HEK293 (cell line): Measurements from ENCODE around the gene NAT8L.

ENCODE experiments used
- CTCF ChIA-PET: fragments of 350-600 bp; formaldehyde crosslinking; extraction: SDS; loops from one replicate; lab custom pipeline; 2021; ENCODE audit warnings: antibody characterized with exemption; lab: Yijun Ruan, JAX
- POLR2A ChIA-PET: fragments of 300-600 bp; formaldehyde crosslinking; extraction: SDS; loops from one replicate; lab custom pipeline; 2020; ENCODE audit warnings: antibody characterized with exemption, inconsistent platforms; lab: Yijun Ruan, JAX
- H3K27ac ChIP-seq: fragments of 200-500 bp; sonication (Bioruptor generic); 2 replicates; pipeline ENCODE4 v1.5.1; 2014; ENCODE audit warnings: low read depth, low read length, control low read depth, inconsistent platforms; ENCODE audit errors: extremely low read depth
- H3K36me3 ChIP-seq, 2 experiments: fragments of 200-500 bp in 1 of 2; sonication (Bioruptor generic) in 1 of 2; 1 replicate in 1 of 2; 2 replicates in 1 of 2; pipeline ENCODE4 v1.5.1; 2014 to 2017; ENCODE audit warnings: inconsistent platforms in 2 of 2, low read length in 2 of 2; ENCODE audit not compliant: control insufficient read depth in 2 of 2, insufficient read depth in 1 of 2
- H3K4me1 ChIP-seq: fragments of 200-500 bp; sonication (Bioruptor generic); 2 replicates; pipeline ENCODE4 v1.5.1; 2014; ENCODE audit warnings: mild to moderate bottlenecking, low read length, inconsistent platforms; ENCODE audit not compliant: control insufficient read depth, insufficient read depth
- H3K4me3 ChIP-seq: 2 replicates; pipeline ENCODE4 v1.5.1; 2011; ENCODE audit warnings: low read depth, mild to moderate bottlenecking, control low read depth, low read length, moderate library complexity
- H3K9me3 ChIP-seq: fragments of 200-500 bp; sonication (Bioruptor generic); 2 replicates; pipeline ENCODE4 v1.5.1; 2014; ENCODE audit warnings: low read depth, low read length, inconsistent platforms; ENCODE audit not compliant: control insufficient read depth, insufficient read depth
- EGR2 ChIP-seq: fragments of 450-650 bp; formaldehyde crosslinking; IDR thresholded peaks from 2 replicates; pipeline ENCODE4 v1.5.1; 2016; ENCODE audit warnings: low read depth, missing biosample characterization, missing genetic modification characterization
- HIC1 ChIP-seq: fragments of 450-650 bp; formaldehyde crosslinking; IDR thresholded peaks from 2 replicates; pipeline ENCODE4 v1.5.1; 2016; ENCODE audit warnings: missing biosample characterization, missing genetic modification characterization
- IKZF3 ChIP-seq: fragments of 450-650 bp; IDR thresholded peaks from 2 replicates; pipeline ENCODE4 v1.5.0; 2018; ENCODE audit warnings: missing biosample characterization, mild to moderate bottlenecking, missing genetic modification characterization, moderate library complexity
- MYNN ChIP-seq: fragments of 450-650 bp; formaldehyde crosslinking; IDR thresholded peaks from 2 replicates; pipeline ENCODE4 v1.5.1; 2016; ENCODE audit warnings: missing biosample characterization, missing genetic modification characterization, borderline replicate concordance
- PATZ1 ChIP-seq: fragments of 450-650 bp; formaldehyde crosslinking; IDR thresholded peaks from 2 replicates; pipeline ENCODE4 v1.5.1; 2016; ENCODE audit warnings: missing biosample characterization, missing genetic modification characterization
- WT1 ChIP-seq: fragments of 450-650 bp; formaldehyde crosslinking; IDR thresholded peaks from 2 replicates; pipeline ENCODE4 v1.5.1; 2016; ENCODE audit warnings: missing biosample characterization, missing genetic modification characterization
- ZNF10 ChIP-seq: fragments of 450-650 bp; formaldehyde crosslinking; IDR thresholded peaks from 2 replicates; pipeline ENCODE4 v1.5.1; 2017; ENCODE audit warnings: missing biosample characterization, missing genetic modification characterization
- ZNF214 ChIP-seq: fragments of 450-650 bp; formaldehyde crosslinking; IDR thresholded peaks from 2 replicates; pipeline ENCODE4 v1.5.1; 2017; ENCODE audit warnings: missing biosample characterization, mild to moderate bottlenecking, missing genetic modification characterization, borderline replicate concordance
- ZNF280C ChIP-seq: fragments of 450-650 bp; formaldehyde crosslinking; IDR thresholded peaks from 2 replicates; pipeline ENCODE4 v1.5.1; 2016; ENCODE audit warnings: missing biosample characterization, missing genetic modification characterization
- ZNF302 ChIP-seq: fragments of 450-650 bp; formaldehyde crosslinking; IDR thresholded peaks from 2 replicates; pipeline ENCODE4 v1.5.1; 2016; ENCODE audit warnings: missing biosample characterization, missing genetic modification characterization, low read depth
- ZNF366 ChIP-seq: fragments of 450-650 bp; formaldehyde crosslinking; conservative IDR thresholded peaks from 2 replicates; pipeline ENCODE4 v1.5.1; 2016; ENCODE audit warnings: missing biosample characterization, missing genetic modification characterization
- ZNF426 ChIP-seq: fragments of 450-650 bp; formaldehyde crosslinking; IDR thresholded peaks from 2 replicates; pipeline ENCODE4 v1.5.1; 2017; ENCODE audit warnings: missing biosample characterization, missing genetic modification characterization, mild to moderate bottlenecking, inconsistent platforms, moderate library complexity
- ZNF514 ChIP-seq: fragments of 450-650 bp; formaldehyde crosslinking; IDR thresholded peaks from 2 replicates; pipeline ENCODE4 v1.5.1; 2016; ENCODE audit warnings: missing biosample characterization, missing genetic modification characterization
- ZNF645 ChIP-seq: fragments of 450-650 bp; formaldehyde crosslinking; IDR thresholded peaks from 2 replicates; pipeline ENCODE4; 2016; ENCODE audit warnings: missing biosample characterization, missing genetic modification characterization
- ZNF76 ChIP-seq: fragments of 450-650 bp; formaldehyde crosslinking; IDR thresholded peaks from 2 replicates; pipeline ENCODE4; 2016; ENCODE audit warnings: low read depth, missing biosample characterization, missing genetic modification characterization, borderline replicate concordance
- ZSCAN23 ChIP-seq: fragments of 450-650 bp; formaldehyde crosslinking; IDR thresholded peaks from 2 replicates; pipeline ENCODE4 v1.5.1; 2016; ENCODE audit warnings: missing biosample characterization, missing genetic modification characterization

The NAT8L gene

GRCh38 chr4:2092669-2093053 lies 33.5 kb downstream of the NAT8L start:
- Histone ChIP-seq H3K4me1 (no peaks in the 10 kb centered on the region), H3K4me3 (no peak overlapping the region), H3K36me3 (peaks cover 0 to 8% of the 10 kb centered on the region in 2 experiments; a peak in 1 of 3 replicates), H3K27ac (no peak overlapping the region), H3K9me3 (no peaks in the 10 kb centered on the region)
- TF ChIP-seq ZNF366 (tag by site-specific recombination) = no peak
- TF ChIP-seq PATZ1 (tag by site-specific recombination) = no peak
- POLR2A ChIA-PET = no interaction called here
- CTCF ChIA-PET = no interaction called here

- Histone ChIP-seq H3K4me3 (no peak overlapping the region), H3K4me1 (no peaks in the 10 kb centered on the region), H3K27ac (no peak overlapping the region), H3K9me3 (no peaks in the 10 kb centered on the region), H3K36me3 (peaks cover 0 to 8% of the 10 kb centered on the region in 2 experiments; a peak in 1 of 3 replicates)
- TF ChIP-seq IKZF3 (tag by site-specific recombination) (no peak), WT1 (tag by site-specific recombination) (no peak), ZNF76 (tag by site-specific recombination) (no peak), ZNF426 (tag by site-specific recombination) (no peak), MYNN (tag by site-specific recombination) (no peak)
- CTCF ChIA-PET = no interaction called here
- POLR2A ChIA-PET = no interaction called here
Observed at GRCh38 chr4:2093265-2093664, 34.1 kb downstream of the NAT8L start.

- CTCF ChIA-PET = no interaction called here
- H3K36me3 ChIP-seq = peaks cover 0 to 8% of the 10 kb centered on the region in 2 experiments; a peak in 1 of 3 replicates
- POLR2A ChIA-PET = no interaction called here
- no peaks in the 10 kb centered on the region for H3K4me1 ChIP-seq
- no peak overlapping the region for H3K27ac ChIP-seq
- no peak overlapping the region for H3K4me3 ChIP-seq
- no peak for TF ChIP-seq ZNF10 (tag by site-specific recombination)
- TF ChIP-seq ZNF302 = no peak
- TF ChIP-seq ZNF514 (tag by site-specific recombination) = no peak
- no peak for TF ChIP-seq ZNF645
- no peak for TF ChIP-seq ZNF214 (tag by site-specific recombination)
- no peaks in the 10 kb centered on the region for H3K9me3 ChIP-seq
Observed at GRCh38 chr4:2094545-2094944, 35.4 kb downstream of the NAT8L start.

- CTCF ChIA-PET = no interaction called here
- Histone ChIP-seq H3K4me1 (no peaks in the 10 kb centered on the region), H3K9me3 (no peaks in the 10 kb centered on the region), H3K27ac (no peak overlapping the region), H3K36me3 (peaks cover 0 to 8% of the 10 kb centered on the region in 2 experiments; a peak in 1 of 3 replicates), H3K4me3 (no peak overlapping the region)
- POLR2A ChIA-PET = no interaction called here
- TF ChIP-seq ZNF280C (tag by site-specific recombination) (no peak), ZSCAN23 (tag by site-specific recombination) (no peak), HIC1 (tag by site-specific recombination) (no peak), ZNF366 (tag by site-specific recombination) (no peak), EGR2 (no peak)
Observed at GRCh38 chr4:2095236-2096072, 36.3 kb downstream of the NAT8L start.
